Measurements from ENCODE around the gene GALNT18.

DNA sequence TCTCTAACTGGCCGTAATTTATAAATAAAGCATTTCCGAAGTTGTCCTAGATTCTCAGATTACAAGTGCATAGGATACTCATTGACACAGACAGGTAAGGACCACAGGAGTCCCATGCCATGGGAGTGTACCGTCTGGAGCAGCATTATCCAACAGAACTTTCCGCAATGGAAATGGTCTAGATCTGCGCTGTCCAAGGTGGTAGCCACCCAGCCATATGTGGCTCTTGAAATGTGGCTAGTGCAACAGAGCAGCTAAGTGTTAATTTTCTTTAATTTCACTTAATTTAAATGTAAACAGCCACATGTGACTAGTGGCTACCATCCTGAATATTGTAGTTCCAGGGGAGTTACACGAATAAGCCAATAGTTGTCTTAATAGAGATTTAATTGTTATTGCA lies 71.3 kb downstream of the GALNT18 start:
- TF ChIP-seq, protein P1, sequence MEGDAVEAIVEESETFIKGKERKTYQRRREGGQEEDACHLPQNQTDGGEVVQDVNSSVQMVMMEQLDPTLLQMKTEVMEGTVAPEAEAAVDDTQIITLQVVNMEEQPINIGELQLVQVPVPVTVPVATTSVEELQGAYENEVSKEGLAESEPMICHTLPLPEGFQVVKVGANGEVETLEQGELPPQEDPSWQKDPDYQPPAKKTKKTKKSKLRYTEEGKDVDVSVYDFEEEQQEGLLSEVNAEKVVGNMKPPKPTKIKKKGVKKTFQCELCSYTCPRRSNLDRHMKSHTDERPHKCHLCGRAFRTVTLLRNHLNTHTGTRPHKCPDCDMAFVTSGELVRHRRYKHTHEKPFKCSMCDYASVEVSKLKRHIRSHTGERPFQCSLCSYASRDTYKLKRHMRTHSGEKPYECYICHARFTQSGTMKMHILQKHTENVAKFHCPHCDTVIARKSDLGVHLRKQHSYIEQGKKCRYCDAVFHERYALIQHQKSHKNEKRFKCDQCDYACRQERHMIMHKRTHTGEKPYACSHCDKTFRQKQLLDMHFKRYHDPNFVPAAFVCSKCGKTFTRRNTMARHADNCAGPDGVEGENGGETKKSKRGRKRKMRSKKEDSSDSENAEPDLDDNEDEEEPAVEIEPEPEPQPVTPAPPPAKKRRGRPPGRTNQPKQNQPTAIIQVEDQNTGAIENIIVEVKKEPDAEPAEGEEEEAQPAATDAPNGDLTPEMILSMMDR (conservative IDR thresholded peaks at IDR 0.05): no peak
- TF ChIP-seq ZFX (IDR thresholded peaks at IDR 0.05): no peak
